MM.1S (cell line): ENCODE results near the gene SUPT6H.

Source experiments
- CTCF ChIP-seq: fragments of 300-600 bp; sonication (generic); IDR thresholded peaks from 2 replicates; pipeline ENCODE4 v1.5.1; 2016; ENCODE audit warnings: antibody characterized with exemption, low read length, mixed read lengths
- EZH2 ChIP-seq: fragments of 300-600 bp; sonication (generic); optimal IDR thresholded peaks from 2 replicates; pipeline ENCODE3; 2017; ENCODE audit warnings: low read depth, mild to moderate bottlenecking, antibody characterized with exemption, low read length, mixed read lengths

- no peak for TF ChIP-seq CTCF
- TF ChIP-seq EZH2: no peak
These were observed 62.6 kb downstream of the SUPT6H start for GRCh38 chr17:28724500-28725165.
